Measurements from ENCODE around the gene PCNX2. TPM values are rescaled to one million over a fixed set of nuclear protein-coding genes. Genes with fewer than 3 reads are reported as not detected.

PCNX2 gene
- total RNA-seq, 1 experiment from 2014 or later, result 50.8 TPM

- Mint-ChIP-seq H3K4me1 (no peaks in the 10 kb centered on the region), H3K27me3 (ENCODE audit: low read depth) (no peaks in the 10 kb centered on the region), H3K9me3 (no peaks in the 10 kb centered on the region), H3K27ac (no peak overlapping the region), H3K4me3 (no peak overlapping the region), H3K36me3 (peaks cover 61% of the 10 kb centered on the region)
- DNase-seq (ENCODE audit: low spot score), result no peak
- no peak for TF ChIP-seq MLX (CRISPR knock-in tag; IDR thresholded peaks at IDR 0.05)
- TF ChIP-seq, protein P1, sequence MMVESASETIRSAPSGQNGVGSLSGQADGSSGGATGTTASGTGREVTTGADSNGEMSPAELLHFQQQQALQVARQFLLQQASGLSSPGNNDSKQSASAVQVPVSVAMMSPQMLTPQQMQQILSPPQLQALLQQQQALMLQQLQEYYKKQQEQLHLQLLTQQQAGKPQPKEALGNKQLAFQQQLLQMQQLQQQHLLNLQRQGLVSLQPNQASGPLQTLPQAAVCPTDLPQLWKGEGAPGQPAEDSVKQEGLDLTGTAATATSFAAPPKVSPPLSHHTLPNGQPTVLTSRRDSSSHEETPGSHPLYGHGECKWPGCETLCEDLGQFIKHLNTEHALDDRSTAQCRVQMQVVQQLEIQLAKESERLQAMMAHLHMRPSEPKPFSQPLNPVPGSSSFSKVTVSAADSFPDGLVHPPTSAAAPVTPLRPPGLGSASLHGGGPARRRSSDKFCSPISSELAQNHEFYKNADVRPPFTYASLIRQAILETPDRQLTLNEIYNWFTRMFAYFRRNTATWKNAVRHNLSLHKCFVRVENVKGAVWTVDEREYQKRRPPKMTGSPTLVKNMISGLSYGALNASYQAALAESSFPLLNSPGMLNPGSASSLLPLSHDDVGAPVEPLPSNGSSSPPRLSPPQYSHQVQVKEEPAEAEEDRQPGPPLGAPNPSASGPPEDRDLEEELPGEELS (CRISPR knock-in tag; IDR thresholded peaks at IDR 0.05), result no peak
- no peak for TF ChIP-seq TCF7 (CRISPR knock-in tag; IDR thresholded peaks at IDR 0.05; ENCODE audit: low read depth)
- TF ChIP-seq, protein P2, sequence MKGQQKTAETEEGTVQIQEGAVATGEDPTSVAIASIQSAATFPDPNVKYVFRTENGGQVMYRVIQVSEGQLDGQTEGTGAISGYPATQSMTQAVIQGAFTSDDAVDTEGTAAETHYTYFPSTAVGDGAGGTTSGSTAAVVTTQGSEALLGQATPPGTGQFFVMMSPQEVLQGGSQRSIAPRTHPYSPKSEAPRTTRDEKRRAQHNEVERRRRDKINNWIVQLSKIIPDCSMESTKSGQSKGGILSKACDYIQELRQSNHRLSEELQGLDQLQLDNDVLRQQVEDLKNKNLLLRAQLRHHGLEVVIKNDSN (CRISPR knock-in tag; IDR thresholded peaks at IDR 0.05), result no peak
- no peak for TF ChIP-seq SOX15 (CRISPR knock-in tag; IDR thresholded peaks at IDR 0.05)
- TF ChIP-seq, protein P3, sequence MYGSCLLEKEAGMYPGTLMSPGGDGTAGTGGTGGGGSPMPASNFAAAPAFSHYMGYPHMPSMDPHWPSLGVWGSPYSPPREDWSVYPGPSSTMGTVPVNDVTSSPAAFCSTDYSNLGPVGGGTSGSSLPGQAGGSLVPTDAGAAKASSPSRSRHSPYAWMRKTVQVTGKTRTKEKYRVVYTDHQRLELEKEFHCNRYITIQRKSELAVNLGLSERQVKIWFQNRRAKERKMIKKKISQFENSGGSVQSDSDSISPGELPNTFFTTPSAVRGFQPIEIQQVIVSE (CRISPR knock-in tag; IDR thresholded peaks at IDR 0.05; ENCODE audit: borderline replicate concordance), result no peak
- TF ChIP-seq, protein P4, sequence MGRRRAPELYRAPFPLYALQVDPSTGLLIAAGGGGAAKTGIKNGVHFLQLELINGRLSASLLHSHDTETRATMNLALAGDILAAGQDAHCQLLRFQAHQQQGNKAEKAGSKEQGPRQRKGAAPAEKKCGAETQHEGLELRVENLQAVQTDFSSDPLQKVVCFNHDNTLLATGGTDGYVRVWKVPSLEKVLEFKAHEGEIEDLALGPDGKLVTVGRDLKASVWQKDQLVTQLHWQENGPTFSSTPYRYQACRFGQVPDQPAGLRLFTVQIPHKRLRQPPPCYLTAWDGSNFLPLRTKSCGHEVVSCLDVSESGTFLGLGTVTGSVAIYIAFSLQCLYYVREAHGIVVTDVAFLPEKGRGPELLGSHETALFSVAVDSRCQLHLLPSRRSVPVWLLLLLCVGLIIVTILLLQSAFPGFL (CRISPR knock-in tag; IDR thresholded peaks at IDR 0.05; ENCODE audit: borderline replicate concordance), result no peak
- no peak for TF ChIP-seq NR2C2 (CRISPR knock-in tag; IDR thresholded peaks at IDR 0.05)
- ChIA-PET POLR2A (no interaction called here), CTCF (no interaction called here)
- ATAC-seq, result no peak
Observed at GRCh38 chr1:233209481-233209880, 86.0 kb downstream of the PCNX2 start.

GRCh38 chr1:233208687-233209086 lies 86.8 kb downstream of the PCNX2 start:
- Mint-ChIP-seq H3K9me3 (no peaks in the 10 kb centered on the region), H3K27ac (no peak overlapping the region), H3K4me1 (no peaks in the 10 kb centered on the region), H3K36me3 (peaks cover 64% of the 10 kb centered on the region), H3K27me3 (ENCODE audit: low read depth) (no peaks in the 10 kb centered on the region), H3K4me3 (no peak overlapping the region)
- no peak for TF ChIP-seq JAZF1 (CRISPR knock-in tag; IDR thresholded peaks at IDR 0.05)
- TF ChIP-seq TP53 (CRISPR knock-in tag; IDR thresholded peaks at IDR 0.05), result no peak
- TF ChIP-seq ELF4 (CRISPR knock-in tag; IDR thresholded peaks at IDR 0.05; ENCODE audit: low read depth), result no peak
- TF ChIP-seq, protein P5, sequence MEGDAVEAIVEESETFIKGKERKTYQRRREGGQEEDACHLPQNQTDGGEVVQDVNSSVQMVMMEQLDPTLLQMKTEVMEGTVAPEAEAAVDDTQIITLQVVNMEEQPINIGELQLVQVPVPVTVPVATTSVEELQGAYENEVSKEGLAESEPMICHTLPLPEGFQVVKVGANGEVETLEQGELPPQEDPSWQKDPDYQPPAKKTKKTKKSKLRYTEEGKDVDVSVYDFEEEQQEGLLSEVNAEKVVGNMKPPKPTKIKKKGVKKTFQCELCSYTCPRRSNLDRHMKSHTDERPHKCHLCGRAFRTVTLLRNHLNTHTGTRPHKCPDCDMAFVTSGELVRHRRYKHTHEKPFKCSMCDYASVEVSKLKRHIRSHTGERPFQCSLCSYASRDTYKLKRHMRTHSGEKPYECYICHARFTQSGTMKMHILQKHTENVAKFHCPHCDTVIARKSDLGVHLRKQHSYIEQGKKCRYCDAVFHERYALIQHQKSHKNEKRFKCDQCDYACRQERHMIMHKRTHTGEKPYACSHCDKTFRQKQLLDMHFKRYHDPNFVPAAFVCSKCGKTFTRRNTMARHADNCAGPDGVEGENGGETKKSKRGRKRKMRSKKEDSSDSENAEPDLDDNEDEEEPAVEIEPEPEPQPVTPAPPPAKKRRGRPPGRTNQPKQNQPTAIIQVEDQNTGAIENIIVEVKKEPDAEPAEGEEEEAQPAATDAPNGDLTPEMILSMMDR (IDR thresholded peaks at IDR 0.05), result no peak
- no peak for TF ChIP-seq TEAD1 (CRISPR knock-in tag; IDR thresholded peaks at IDR 0.05)
- TF ChIP-seq GABPB1 (CRISPR knock-in tag; IDR thresholded peaks at IDR 0.05), result no peak
- no peak for TF ChIP-seq SOX15 (CRISPR knock-in tag; IDR thresholded peaks at IDR 0.05)
- TF ChIP-seq ZSCAN18 (CRISPR knock-in tag; IDR thresholded peaks at IDR 0.05), result no peak
- no peak for TF ChIP-seq ATF3 (CRISPR knock-in tag; conservative IDR thresholded peaks at IDR 0.05)
- no peak for TF ChIP-seq PRDM15 (CRISPR knock-in tag; IDR thresholded peaks at IDR 0.05)
- no peak for TF ChIP-seq ZBTB21 (CRISPR knock-in tag; IDR thresholded peaks at IDR 0.05; ENCODE audit: borderline replicate concordance)
- no peak for TF ChIP-seq ESRRA (CRISPR knock-in tag; IDR thresholded peaks at IDR 0.05; ENCODE audit: borderline replicate concordance)
- TF ChIP-seq NFE2L1 (CRISPR knock-in tag; IDR thresholded peaks at IDR 0.05), result no peak
- POLR2A ChIA-PET, result no interaction called here
- CTCF ChIA-PET, result no interaction called here
- no peak for DNase-seq (ENCODE audit: low spot score)
- no peak for ATAC-seq

Measured in WTC11 (cell line).